Esophagus squamous epithelium (tissue), 4 donors: Measurements from ENCODE around the gene RPS6KA4.

Experiments
- POLR2A ChIP-seq, 4 donors: fragments of 450-650 bp; IDR thresholded peaks; one replicate each; pipeline ENCODE4 v1.6.1; 2017; ENCODE audit warnings: antibody characterized with exemption in 4 of 4, mild to moderate bottlenecking in 4 of 4, moderate library complexity in 3 of 4
- TF ChIP-seq, protein P1 (sequence below), 6 experiments: fragments of 450-650 bp in 4 of 6; fragments of 200-600 bp in 2 of 6; sonication (generic) in 2 of 6; IDR thresholded peaks; one replicate each; pipeline ENCODE4 v1.5.1; 2016 to 2019; ENCODE audit warnings: antibody characterized with exemption in 6 of 6, mild to moderate bottlenecking in 4 of 6, moderate library complexity in 4 of 6

DNA sequence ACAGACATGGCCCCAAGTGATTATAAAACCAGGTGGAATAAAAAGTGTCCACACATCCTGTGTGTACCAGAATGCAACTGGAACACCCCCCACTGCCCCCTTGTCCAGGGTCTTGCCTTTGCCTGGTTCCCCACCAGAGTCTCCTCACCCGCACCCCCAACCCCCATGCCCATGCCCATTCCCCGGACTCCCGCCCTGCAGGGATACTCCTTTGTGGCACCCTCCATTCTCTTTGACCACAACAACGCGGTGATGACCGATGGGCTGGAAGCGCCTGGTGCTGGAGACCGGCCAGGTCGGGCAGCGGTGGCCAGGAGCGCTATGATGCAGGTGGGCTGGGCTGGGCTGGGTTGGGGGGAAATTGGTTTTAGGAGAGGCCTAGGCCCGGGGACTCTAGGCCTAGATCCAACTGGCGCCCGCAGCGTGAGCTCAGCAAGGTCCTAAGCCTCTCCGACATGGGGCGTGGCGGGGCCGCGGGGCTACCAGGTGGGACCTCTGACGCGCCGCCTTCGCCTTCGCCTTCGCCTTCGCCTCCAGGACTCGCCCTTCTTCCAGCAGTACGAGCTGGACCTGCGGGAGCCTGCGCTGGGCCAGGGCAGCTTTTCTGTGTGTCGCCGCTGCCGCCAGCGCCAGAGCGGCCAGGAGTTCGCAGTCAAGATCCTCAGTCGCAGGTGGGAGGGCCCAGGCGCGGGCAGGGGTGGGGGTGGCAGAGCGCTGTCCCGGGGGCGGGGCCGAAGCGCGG is 9.1 kb downstream of the RPS6KA4 start:
- no peak for TF ChIP-seq POLR2A (IDR thresholded peaks at IDR 0.05)
- TF ChIP-seq, protein P1, sequence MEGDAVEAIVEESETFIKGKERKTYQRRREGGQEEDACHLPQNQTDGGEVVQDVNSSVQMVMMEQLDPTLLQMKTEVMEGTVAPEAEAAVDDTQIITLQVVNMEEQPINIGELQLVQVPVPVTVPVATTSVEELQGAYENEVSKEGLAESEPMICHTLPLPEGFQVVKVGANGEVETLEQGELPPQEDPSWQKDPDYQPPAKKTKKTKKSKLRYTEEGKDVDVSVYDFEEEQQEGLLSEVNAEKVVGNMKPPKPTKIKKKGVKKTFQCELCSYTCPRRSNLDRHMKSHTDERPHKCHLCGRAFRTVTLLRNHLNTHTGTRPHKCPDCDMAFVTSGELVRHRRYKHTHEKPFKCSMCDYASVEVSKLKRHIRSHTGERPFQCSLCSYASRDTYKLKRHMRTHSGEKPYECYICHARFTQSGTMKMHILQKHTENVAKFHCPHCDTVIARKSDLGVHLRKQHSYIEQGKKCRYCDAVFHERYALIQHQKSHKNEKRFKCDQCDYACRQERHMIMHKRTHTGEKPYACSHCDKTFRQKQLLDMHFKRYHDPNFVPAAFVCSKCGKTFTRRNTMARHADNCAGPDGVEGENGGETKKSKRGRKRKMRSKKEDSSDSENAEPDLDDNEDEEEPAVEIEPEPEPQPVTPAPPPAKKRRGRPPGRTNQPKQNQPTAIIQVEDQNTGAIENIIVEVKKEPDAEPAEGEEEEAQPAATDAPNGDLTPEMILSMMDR (IDR thresholded peaks at IDR 0.05): no peak
